CD4-positive, CD25-positive, alpha-beta regulatory T cell (primary cell): ENCODE data around the gene SMURF1. TPM values are rescaled to one million over a fixed set of nuclear protein-coding genes. Genes with fewer than 3 reads are reported as not detected.

ENCODE experiments used
- ATAC-seq, 2 donors: fragments of 150-1000 bp; cut with Tn5 transposase; one replicate each; pipeline ENCODE4 v1.10.0; 2021; ENCODE audit warnings: low read depth in 2 of 2, moderate number of reproducible peaks in 2 of 2, moderate library complexity in 1 of 2
- DNase-seq, 3 donors: peaks; one replicate each; pipeline versions ENCODE4 v3.0.0 to v3.0.0-alpha.2; 2012 to 2022; ENCODE audit warnings: mixed read lengths in 1 of 3
- H3K27ac ChIP-seq: one replicate; pipeline ENCODE4 v1.7.0; 2013; ENCODE audit warnings: mild to moderate bottlenecking, low read length; ENCODE audit not compliant: insufficient read depth, poor library complexity, severe bottlenecking
- H3K27me3 ChIP-seq: one replicate; pipeline ENCODE4 v1.7.0; 2013; ENCODE audit warnings: low read length; ENCODE audit not compliant: control insufficient read depth, insufficient read depth
- H3K36me3 ChIP-seq: one replicate; pipeline ENCODE4 v1.7.0; 2013; ENCODE audit warnings: mild to moderate bottlenecking, low read length, moderate library complexity; ENCODE audit not compliant: control insufficient read depth, insufficient read depth
- H3K4me1 ChIP-seq: 2 replicates; pipeline ENCODE4 v1.7.0; 2013; ENCODE audit warnings: mild to moderate bottlenecking, low read length; ENCODE audit not compliant: insufficient read depth, control insufficient read depth, poor library complexity, severe bottlenecking
- H3K4me3 ChIP-seq: one replicate; pipeline ENCODE4 v1.7.0; 2013; ENCODE audit warnings: low read depth, mild to moderate bottlenecking, low read length, moderate library complexity
- H3K9me3 ChIP-seq, 2 experiments: 1 replicate in 1 of 2; 2 replicates in 1 of 2; pipeline ENCODE4 v1.7.0; 2013; ENCODE audit warnings: low read length in 2 of 2, mild to moderate bottlenecking in 1 of 2, moderate library complexity in 1 of 2; ENCODE audit not compliant: control insufficient read depth in 2 of 2
- H3K27ac Mint-ChIP-seq, 3 donors: one replicate each; pipeline ENCODE4 v1.8.0; 2020 to 2022; ENCODE audit warnings: mild to moderate bottlenecking in 3 of 3, mixed read lengths in 3 of 3, moderate library complexity in 2 of 3
- H3K27me3 Mint-ChIP-seq: one replicate; pipeline ENCODE4 v1.8.0; 2022; ENCODE audit warnings: mild to moderate bottlenecking, mixed read lengths
- H3K36me3 Mint-ChIP-seq: one replicate; pipeline ENCODE4 v1.8.0; 2020; ENCODE audit warnings: mixed read lengths
- H3K4me1 Mint-ChIP-seq, 4 donors: one replicate each; pipeline ENCODE4 v1.8.0; 2020 to 2022; ENCODE audit warnings: mixed read lengths in 4 of 4, mild to moderate bottlenecking in 1 of 4
- H3K4me3 Mint-ChIP-seq, 4 donors: one replicate each; pipeline ENCODE4 v1.8.0; 2020 to 2022; ENCODE audit warnings: mild to moderate bottlenecking in 4 of 4, mixed read lengths in 4 of 4, moderate library complexity in 3 of 4
- H3K9me3 Mint-ChIP-seq, 7 donors: one replicate each; pipeline ENCODE4 v1.8.0; 2020 to 2022; ENCODE audit warnings: mixed read lengths in 7 of 7, mild to moderate bottlenecking in 3 of 7, moderate library complexity in 2 of 7
- polyA plus RNA-seq, 4 donors: library from polyadenylated mRNA; unstranded; fragments of 300-500 nt; fragmentation: Illumina TruSeq; gene quantifications; one replicate each; pipeline ENCODE4 v1.2.3, GENCODE V29; 2021
- total RNA-seq: library from RNA; stranded (reverse); gene quantifications from one replicate; pipeline ENCODE4 v1.2.3, GENCODE V29; 2022

Gene SMURF1
- total and polyA plus RNA-seq, 5 donors from 2014 or later, result 1.3 to 35.3 (median 1.7) TPM

DNA sequence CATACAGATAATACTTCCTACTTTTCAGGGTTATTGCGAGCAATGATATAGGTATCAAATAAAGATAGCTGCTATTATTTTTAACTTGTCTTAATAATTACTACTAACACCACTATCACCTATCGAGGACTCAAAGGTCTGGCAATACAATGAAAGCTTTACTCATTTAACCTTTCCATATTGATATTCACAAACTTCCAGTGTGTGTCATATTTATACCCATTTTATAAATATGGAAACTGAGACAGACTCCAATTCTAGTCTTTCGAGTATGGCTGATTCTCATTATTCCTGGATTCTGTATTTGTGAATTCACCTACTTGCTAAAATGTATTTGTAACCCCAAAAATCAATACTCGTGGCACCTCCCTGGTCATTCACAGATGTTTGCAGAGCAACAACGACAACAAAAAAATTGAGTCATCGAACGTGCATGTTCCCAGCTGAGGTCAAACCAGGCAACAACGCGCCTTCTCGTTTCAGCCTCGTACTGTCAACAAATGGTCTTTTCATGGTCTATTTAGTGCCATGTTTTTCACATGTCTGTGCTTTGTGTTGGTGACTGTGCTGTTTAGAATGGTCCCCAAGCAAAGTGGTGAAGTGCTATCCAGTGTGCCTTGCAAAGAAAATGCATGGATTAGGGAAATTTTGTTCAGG lies 51.7 kb downstream of the SMURF1 start:
- H3K9me3 ChIP-seq, result no peaks in the 10 kb centered on the region
- H3K4me3 ChIP-seq, result no peak overlapping the region
- ATAC-seq (no peak), DNase-seq (no peak)
- Mint-ChIP-seq H3K27me3 (no peaks in the 10 kb centered on the region), H3K27ac (no peak overlapping the region), H3K9me3 (peaks cover 0 to 5% (median 0%) of the 10 kb centered on the region in 7 donors), H3K4me3 (no peak overlapping the region), H3K4me1 (peaks cover 26 to 49% (median 35%) of the 10 kb centered on the region in 4 donors), H3K36me3 (peaks cover 13% of the 10 kb centered on the region)
- no peaks in the 10 kb centered on the region for H3K4me1 ChIP-seq
- peaks cover 1% of the 10 kb centered on the region for H3K36me3 ChIP-seq
- H3K27me3 ChIP-seq, result no peaks in the 10 kb centered on the region
- H3K27ac ChIP-seq, result no peak overlapping the region

DNA sequence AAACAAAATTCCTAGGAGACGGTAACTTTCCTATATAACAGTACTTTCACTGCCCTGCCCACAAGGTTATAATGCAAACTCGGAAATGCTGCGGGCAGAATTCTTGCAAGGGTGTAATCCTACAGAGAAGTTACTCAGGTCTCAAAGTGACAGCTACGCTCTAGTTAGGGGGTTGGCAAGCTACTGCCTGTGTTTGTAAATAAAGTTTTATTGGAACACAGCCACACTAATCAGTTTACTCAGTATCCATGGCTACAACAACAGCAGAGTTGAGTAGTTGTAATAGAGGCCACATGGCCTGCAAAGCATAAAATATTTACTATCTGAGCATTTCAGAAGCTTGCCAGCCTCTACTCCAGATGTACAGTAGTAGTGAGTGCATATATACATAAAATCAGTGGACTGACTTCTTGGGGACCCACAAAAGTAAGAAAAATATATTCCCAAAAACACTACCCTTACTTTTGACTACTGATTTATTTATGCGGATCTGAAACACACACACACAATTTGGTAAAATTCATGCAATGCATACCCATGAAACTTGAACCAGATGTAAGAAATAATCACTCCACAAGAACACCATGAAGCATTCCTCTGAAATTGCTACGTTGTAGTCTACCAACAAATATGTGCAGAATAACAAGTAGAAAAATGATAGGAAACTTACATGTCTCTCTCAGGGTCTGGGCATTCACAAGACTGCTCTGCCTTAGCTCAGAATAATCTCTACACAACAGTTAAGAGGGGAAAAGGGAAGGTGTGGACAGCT lies 53.0 kb downstream of the SMURF1 start:
- DNase-seq, result no peak
- no peak for ATAC-seq
- no peaks in the 10 kb centered on the region for H3K27me3 ChIP-seq
- Mint-ChIP-seq H3K36me3 (peaks cover 14% of the 10 kb centered on the region), H3K4me1 (peaks cover 20 to 41% (median 29%) of the 10 kb centered on the region in 4 donors), H3K9me3 (peaks cover 0 to 8% (median 0%) of the 10 kb centered on the region in 7 donors), H3K27ac (no peak overlapping the region), H3K4me3 (no peak overlapping the region), H3K27me3 (no peaks in the 10 kb centered on the region)
- no peaks in the 10 kb centered on the region for H3K4me1 ChIP-seq
- no peak overlapping the region for H3K4me3 ChIP-seq
- H3K36me3 ChIP-seq, result no peaks in the 10 kb centered on the region
- no peaks in the 10 kb centered on the region for H3K9me3 ChIP-seq
- no peak overlapping the region for H3K27ac ChIP-seq

DNA sequence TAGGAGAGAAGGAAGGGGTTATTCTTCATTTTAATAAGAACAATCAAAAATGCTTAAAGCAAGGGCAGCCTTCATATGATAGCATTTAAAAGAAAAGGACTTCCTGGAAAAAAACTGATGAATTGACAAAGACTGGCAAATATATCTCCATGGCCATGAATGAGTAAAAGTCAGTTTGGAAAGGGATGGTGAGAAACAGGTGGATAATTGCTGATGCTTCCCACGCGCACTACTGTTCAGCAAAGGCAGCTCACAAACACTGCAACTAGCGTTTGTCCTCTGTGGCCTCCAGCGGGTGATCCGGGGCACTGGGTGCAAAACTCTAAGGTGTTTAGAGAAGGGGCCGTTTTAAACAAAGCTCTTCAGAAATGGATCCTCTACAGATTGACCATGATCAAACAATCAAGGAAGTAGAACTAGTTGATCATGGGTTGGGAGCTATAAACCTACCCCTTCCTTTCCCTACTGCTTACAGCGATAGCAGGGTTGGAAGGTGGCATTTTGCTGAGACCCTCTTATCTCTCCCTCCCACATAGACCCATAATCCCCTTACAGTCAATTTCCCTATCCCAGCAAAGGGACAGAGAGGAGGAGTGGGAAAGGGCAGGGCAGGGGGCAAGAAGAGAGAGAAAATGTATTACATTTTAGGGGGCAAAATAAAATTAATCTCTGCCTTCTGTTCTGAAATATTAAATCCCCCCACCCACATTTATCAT lies 53.8 kb downstream of the SMURF1 start:
- no peak overlapping the region for H3K4me3 Mint-ChIP-seq
- ATAC-seq (no peak), DNase-seq (no peak)
- Histone ChIP-seq H3K27ac (no peak overlapping the region), H3K4me1 (no peaks in the 10 kb centered on the region), H3K4me3 (no peak overlapping the region), H3K27me3 (no peaks in the 10 kb centered on the region), H3K36me3 (no peaks in the 10 kb centered on the region), H3K9me3 (no peaks in the 10 kb centered on the region)
- peaks cover 14% of the 10 kb centered on the region for H3K36me3 Mint-ChIP-seq
- peaks cover 20 to 38% (median 31%) of the 10 kb centered on the region in 4 donors for H3K4me1 Mint-ChIP-seq
- no peak overlapping the region for H3K27ac Mint-ChIP-seq
- no peaks in the 10 kb centered on the region for H3K27me3 Mint-ChIP-seq
- H3K9me3 Mint-ChIP-seq, result peaks cover 0 to 8% (median 0%) of the 10 kb centered on the region in 7 donors

DNA sequence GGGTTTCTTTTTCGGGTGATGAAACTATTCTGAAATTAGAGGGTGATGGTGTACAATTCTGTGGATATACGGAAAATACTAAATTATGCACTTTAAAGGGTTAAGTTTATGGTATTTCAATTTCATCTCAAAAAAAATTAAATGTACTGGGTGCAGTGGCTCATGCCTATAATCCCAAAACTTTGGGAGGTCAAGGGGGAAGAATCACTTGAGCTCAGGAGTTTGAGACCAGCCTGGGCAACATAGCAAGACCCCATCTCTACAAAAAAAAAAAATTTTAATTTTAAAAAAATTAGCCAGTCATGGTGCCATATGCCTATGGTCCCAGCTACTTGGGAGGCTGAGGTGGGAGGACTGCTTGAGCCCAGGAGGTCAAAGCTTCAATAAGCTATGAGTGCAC lies 57.0 kb downstream of the SMURF1 start:
- H3K4me3 Mint-ChIP-seq, result no peak overlapping the region
- no peaks in the 10 kb centered on the region for H3K4me1 ChIP-seq

DNA sequence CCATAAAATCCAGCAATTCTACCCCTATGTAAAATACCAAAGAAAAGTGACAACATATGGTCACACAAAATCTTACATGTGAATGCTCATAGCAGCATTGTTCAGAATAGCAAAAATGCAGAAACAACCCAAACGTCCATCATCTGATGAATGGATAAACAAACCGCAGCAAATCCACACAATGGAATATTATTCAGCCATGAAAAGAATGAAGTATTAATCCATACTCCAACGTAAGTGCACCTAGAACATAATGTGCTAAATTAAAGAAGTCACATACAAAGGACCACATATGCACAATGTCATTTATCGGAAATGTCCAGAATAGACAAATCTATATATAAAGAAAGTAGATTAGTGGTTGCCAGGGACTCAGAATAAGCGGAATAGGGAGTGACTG lies 57.4 kb downstream of the SMURF1 start:
- Mint-ChIP-seq H3K27ac (no peak overlapping the region), H3K4me3 (no peak overlapping the region), H3K9me3 (peaks cover 0 to 8% (median 0%) of the 10 kb centered on the region in 7 donors), H3K36me3 (peaks cover 21% of the 10 kb centered on the region), H3K27me3 (no peaks in the 10 kb centered on the region), H3K4me1 (peaks cover 10 to 40% (median 33%) of the 10 kb centered on the region in 4 donors)
- H3K27ac ChIP-seq, result no peak overlapping the region
- no peaks in the 10 kb centered on the region for H3K9me3 ChIP-seq
- DNase-seq (no peak), ATAC-seq (no peak)
- no peak overlapping the region for H3K4me3 ChIP-seq
- H3K36me3 ChIP-seq, result no peaks in the 10 kb centered on the region
- no peaks in the 10 kb centered on the region for H3K4me1 ChIP-seq
- H3K27me3 ChIP-seq, result no peaks in the 10 kb centered on the region

More for the DNA sequence above, 57.0 kb downstream of the SMURF1 start:
- Mint-ChIP-seq H3K27ac (no peak overlapping the region), H3K36me3 (peaks cover 21% of the 10 kb centered on the region), H3K4me1 (peaks cover 14 to 41% (median 36%) of the 10 kb centered on the region in 4 donors), H3K9me3 (peaks cover 0 to 8% (median 0%) of the 10 kb centered on the region in 7 donors), H3K27me3 (no peaks in the 10 kb centered on the region)
- Histone ChIP-seq H3K4me3 (no peak overlapping the region), H3K9me3 (no peaks in the 10 kb centered on the region), H3K27me3 (no peaks in the 10 kb centered on the region), H3K36me3 (no peaks in the 10 kb centered on the region), H3K27ac (no peak overlapping the region)
- no peak for DNase-seq
- ATAC-seq, result no peak

DNA sequence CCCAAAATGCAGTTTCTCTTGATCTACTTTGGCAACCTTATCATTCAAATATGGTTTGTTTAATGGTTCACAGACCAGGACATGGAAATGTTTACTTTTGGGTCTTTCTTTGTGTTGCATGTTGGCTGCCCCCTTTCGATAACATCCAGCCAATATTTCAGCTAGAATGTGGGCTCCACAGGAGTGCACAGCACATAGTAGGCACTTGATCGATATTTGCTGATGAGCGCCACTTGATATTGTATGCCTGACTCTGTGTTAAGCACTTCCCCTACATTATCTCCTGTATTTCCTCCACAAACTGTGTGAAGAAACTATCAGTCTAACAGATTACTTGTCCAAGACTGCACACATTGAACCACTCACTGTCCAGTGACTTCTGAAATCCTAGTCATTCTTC lies 60.2 kb downstream of the SMURF1 start:
- H3K4me1 Mint-ChIP-seq, result peaks cover 18 to 48% (median 35%) of the 10 kb centered on the region in 4 donors

DNA sequence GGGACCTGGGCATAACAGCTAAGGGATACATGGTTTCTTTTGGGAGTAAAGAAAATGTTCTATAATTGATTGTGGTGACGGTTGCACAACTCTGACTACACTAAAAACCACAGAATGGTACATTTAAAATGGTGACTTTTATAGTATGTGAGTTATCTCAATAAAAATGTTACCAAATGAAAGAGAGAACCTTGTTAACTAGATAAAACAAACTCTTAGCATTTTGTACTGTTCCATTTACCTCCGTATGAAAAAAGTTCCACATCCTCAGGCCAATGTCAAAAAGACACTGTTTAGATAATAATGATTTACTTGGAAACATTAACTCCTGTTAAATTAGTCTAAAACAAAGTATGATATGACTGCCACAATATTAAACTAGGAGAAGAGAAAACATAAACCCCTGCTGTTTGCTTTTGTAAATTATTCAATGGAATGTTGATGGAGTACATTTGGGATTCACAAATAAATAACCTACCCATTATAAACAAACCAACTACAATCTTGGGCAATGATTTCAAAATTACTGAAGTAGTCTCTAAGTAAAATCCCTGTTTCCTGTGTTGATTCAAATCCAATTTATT lies 60.7 kb downstream of the SMURF1 start:
- Mint-ChIP-seq H3K4me3 (no peak overlapping the region), H3K9me3 (peaks cover 0 to 8% (median 0%) of the 10 kb centered on the region in 7 donors), H3K4me1 (peaks cover 18 to 48% (median 32%) of the 10 kb centered on the region in 4 donors), H3K27ac (no peak overlapping the region), H3K36me3 (peaks cover 15% of the 10 kb centered on the region), H3K27me3 (no peaks in the 10 kb centered on the region)
- Histone ChIP-seq H3K36me3 (no peaks in the 10 kb centered on the region), H3K4me1 (no peaks in the 10 kb centered on the region), H3K9me3 (no peaks in the 10 kb centered on the region), H3K27ac (no peak overlapping the region), H3K4me3 (no peak overlapping the region), H3K27me3 (no peaks in the 10 kb centered on the region)
- DNase-seq, result no peak
- ATAC-seq, result no peak

More for the DNA sequence above, 60.2 kb downstream of the SMURF1 start:
- peak overlapping the region in 1 of 3 donors; percentile 50 for H3K27ac Mint-ChIP-seq
- H3K4me3 Mint-ChIP-seq, result no peak overlapping the region
- H3K9me3 ChIP-seq, result no peaks in the 10 kb centered on the region
- H3K4me3 ChIP-seq, result no peak overlapping the region
- ATAC-seq, result no peak
- H3K36me3 Mint-ChIP-seq, result peaks cover 21% of the 10 kb centered on the region
- no peaks in the 10 kb centered on the region for H3K27me3 ChIP-seq
- no peaks in the 10 kb centered on the region for H3K27me3 Mint-ChIP-seq
- H3K4me1 ChIP-seq, result no peaks in the 10 kb centered on the region
- no peaks in the 10 kb centered on the region for H3K36me3 ChIP-seq
- H3K27ac ChIP-seq, result no peak overlapping the region
- no peak for DNase-seq
- peaks cover 0 to 8% (median 0%) of the 10 kb centered on the region in 7 donors for H3K9me3 Mint-ChIP-seq
